Endothelial cell of umbilical vein (primary cell): Measurements from ENCODE around the gene C9orf78. TPM values are rescaled to one million over a fixed set of nuclear protein-coding genes. Genes with fewer than 3 reads are reported as not detected.

Experiments used
- BruUV-seq: library from RNA; stranded (reverse); fragments of 400-500 nt; replicated peaks from 2 replicates; lab custom pipeline; 2021; lab: Mats Ljungman, UMichigan
- CTCF ChIA-PET: fragments of 300-600, 350-600 bp; sonication (Branson Sonifier 250); formaldehyde crosslinking; loops from one replicate; lab custom pipeline; 2021; ENCODE audit warnings: antibody characterized with exemption, inconsistent platforms; lab: Charles Lee
- POLR2A ChIA-PET: fragments of 300-600, 350-600 bp; sonication (Branson Sonifier 250); formaldehyde crosslinking; loops from one replicate; lab custom pipeline; 2021; ENCODE audit warnings: antibody characterized with exemption, inconsistent platforms; lab: Charles Lee
- DNase-seq: peaks from one replicate; pipeline ENCODE4 v3.0.0-alpha.2; 2011; ENCODE audit warnings: low read depth, low spot score
- FAIRE-seq: peaks from 2 replicates; lab custom pipeline; 2011; peaks lifted over from hg19 to GRCh38; lab: Jason Lieb, UNC
- H2AFZ ChIP-seq: 2 replicates; pipeline ENCODE4 v1.6.0; 2012; ENCODE audit warnings: low read depth, low read length, control low read depth, inconsistent platforms
- H3K27ac ChIP-seq: 2 replicates; pipeline ENCODE4 v1.5.1; 2011; ENCODE audit warnings: low read depth, mild to moderate bottlenecking, control low read depth, low read length, moderate library complexity; ENCODE audit not compliant: insufficient read depth
- H3K27me3 ChIP-seq, 2 experiments: 2 replicates each; pipeline versions ENCODE4 v1.6.0 to v1.6.1; 2011; ENCODE audit warnings: low read length in 2 of 2, mixed read lengths in 1 of 2; ENCODE audit not compliant: control insufficient read depth in 2 of 2, insufficient read depth in 2 of 2
- H3K36me3 ChIP-seq, 2 experiments: 2 replicates in 1 of 2; 3 replicates in 1 of 2; pipeline ENCODE4 v1.5.1; 2011; ENCODE audit warnings: low read length in 2 of 2, mild to moderate bottlenecking in 1 of 2, moderate library complexity in 1 of 2; ENCODE audit not compliant: control insufficient read depth in 2 of 2, insufficient read depth in 2 of 2; ENCODE audit errors: extremely low read depth in 1 of 2
- H3K4me1 ChIP-seq: 3 replicates; pipeline ENCODE4 v1.5.1; 2011; ENCODE audit warnings: mild to moderate bottlenecking, low read length; ENCODE audit not compliant: control insufficient read depth, insufficient read depth; ENCODE audit errors: extremely low read depth
- H3K4me2 ChIP-seq: 2 replicates; pipeline ENCODE4 v1.6.1; 2011; ENCODE audit warnings: low read length, control low read depth, mixed read lengths; ENCODE audit not compliant: insufficient read depth
- H3K4me3 ChIP-seq, 3 experiments: fragments of 200-600 bp in 1 of 3; sonication (generic), shearing (Covaris generic) in 1 of 3; replicated peaks in 1 of 3; 2 replicates each; pipeline ENCODE4 v1.5.1; 2011 to 2016; ENCODE audit warnings: control low read depth in 3 of 3, low read length in 3 of 3, mild to moderate bottlenecking in 2 of 3, inconsistent platforms in 1 of 3, low read depth in 1 of 3, moderate library complexity in 1 of 3; ENCODE audit not compliant: insufficient read depth in 1 of 3
- H3K79me2 ChIP-seq: 2 replicates; pipeline ENCODE4 v1.6.0; 2012; ENCODE audit warnings: low read length, inconsistent platforms; ENCODE audit not compliant: control insufficient read depth, insufficient read depth
- H3K9ac ChIP-seq: replicated peaks from 2 replicates; pipeline ENCODE3; 2011; ENCODE audit warnings: low read length, control low read depth; ENCODE audit not compliant: insufficient read depth; ENCODE audit errors: extremely low read depth
- H3K9me1 ChIP-seq: replicated peaks from 3 replicates; pipeline ENCODE4 v1.6.0; 2011; ENCODE audit warnings: mild to moderate bottlenecking, low read length; ENCODE audit not compliant: control insufficient read depth, insufficient read depth; ENCODE audit errors: extremely low read depth
- H3K9me3 ChIP-seq: replicated peaks from 2 replicates; pipeline ENCODE4 v1.5.1; 2012; ENCODE audit warnings: low read length, inconsistent platforms; ENCODE audit not compliant: control insufficient read depth, insufficient read depth
- H4K20me1 ChIP-seq: replicated peaks from 2 replicates; pipeline ENCODE3; 2011; ENCODE audit warnings: mild to moderate bottlenecking, low read length; ENCODE audit not compliant: control insufficient read depth, insufficient read depth; ENCODE audit errors: extremely low read depth
- EZH2 ChIP-seq: IDR thresholded peaks from 2 replicates; pipeline ENCODE4 v1.6.1; 2012; ENCODE audit warnings: borderline replicate concordance, low read depth, mild to moderate bottlenecking, moderate library complexity, low read length, inconsistent platforms; ENCODE audit not compliant: severe bottlenecking
- FOS ChIP-seq: IDR thresholded peaks from 2 replicates; pipeline ENCODE4 v1.6.1; 2011; ENCODE audit warnings: mild to moderate bottlenecking, low read length, moderate library complexity, borderline replicate concordance; ENCODE audit not compliant: insufficient read depth
- GATA2 ChIP-seq: IDR thresholded peaks from 2 replicates; pipeline ENCODE4 v1.7.0; 2011; ENCODE audit warnings: low read depth, mild to moderate bottlenecking, moderate library complexity, mixed read lengths, low read length; ENCODE audit not compliant: insufficient read length, insufficient read depth
- JUN ChIP-seq: IDR thresholded peaks from 2 replicates; pipeline ENCODE4 v1.6.1; 2011; ENCODE audit warnings: borderline replicate concordance, low read depth; ENCODE audit not compliant: insufficient read length, insufficient read depth
- MYC ChIP-seq: IDR thresholded peaks from one replicate; pipeline ENCODE4 v1.6.1; 2011; ENCODE audit warnings: mild to moderate bottlenecking, low read depth, low read length
- POLR2A ChIP-seq: IDR thresholded peaks from 2 replicates; pipeline ENCODE4 v1.6.1; 2012; ENCODE audit warnings: low read depth, mild to moderate bottlenecking, control low read depth, low read length
- POLR2AphosphoS5 ChIP-seq: IDR thresholded peaks from 2 replicates; pipeline ENCODE4 v1.6.1; 2012; ENCODE audit warnings: low read depth, mild to moderate bottlenecking, control low read depth, low read length, moderate library complexity; ENCODE audit not compliant: insufficient read depth
- dilution Hi-C: fragments of 300-500 bp; cut with MboI; formaldehyde crosslinking; loops from one replicate; pipeline ENCODE4 v1.15.0; 2019; ENCODE audit warnings: low sequenced_read_pairs; ENCODE audit not compliant: extremely low pct_ligation_motif_present
- intact Hi-C: fragments of 100-400 bp; cut with micrococcal nuclease; formaldehyde crosslinking; loops from one replicate; pipeline ENCODE4 v1.10.0; 2022
- polyA plus RNA-seq, 4 experiments: library from polyadenylated mRNA; depleted of rRNA in 3 of 4; stranded (reverse) in 3 of 4; unstranded in 1 of 4; fragments of >200 nt; gene quantifications; 2 replicates each; pipeline versions ENCODE4 v1.2.1 to v1.2.3, GENCODE V29; 2011 to 2012; ENCODE audit warnings: missing spikeins in 1 of 4
- total RNA-seq: library from RNA; stranded (reverse); gene quantifications from 2 replicates; pipeline ENCODE4 v1.2.3, GENCODE V29; 2021
- TF ChIP-seq, protein P1 (sequence below), 2 donors: IDR thresholded peaks; 1 replicate in 1 of 2; 2 replicates in 1 of 2; pipeline ENCODE4 v1.5.1; 2011; ENCODE audit warnings: low read length in 2 of 2, mild to moderate bottlenecking in 2 of 2, moderate library complexity in 2 of 2, control low read depth in 1 of 2, inconsistent platforms in 1 of 2, low read depth in 1 of 2; ENCODE audit not compliant: insufficient read depth in 1 of 2; ENCODE audit errors: extremely low read depth in 1 of 2
- TF ChIP-seq, protein P2 (sequence below): IDR thresholded peaks from 2 replicates; pipeline ENCODE4 v1.6.1; 2011; ENCODE audit not compliant: insufficient read depth, insufficient read length

Gene C9orf78
- total and polyA plus RNA-seq, 2 donors (not counting 3 experiments of a cell fraction or from before 2014, with no cell fraction given), result 17.9 to 34.6 TPM

DNA sequence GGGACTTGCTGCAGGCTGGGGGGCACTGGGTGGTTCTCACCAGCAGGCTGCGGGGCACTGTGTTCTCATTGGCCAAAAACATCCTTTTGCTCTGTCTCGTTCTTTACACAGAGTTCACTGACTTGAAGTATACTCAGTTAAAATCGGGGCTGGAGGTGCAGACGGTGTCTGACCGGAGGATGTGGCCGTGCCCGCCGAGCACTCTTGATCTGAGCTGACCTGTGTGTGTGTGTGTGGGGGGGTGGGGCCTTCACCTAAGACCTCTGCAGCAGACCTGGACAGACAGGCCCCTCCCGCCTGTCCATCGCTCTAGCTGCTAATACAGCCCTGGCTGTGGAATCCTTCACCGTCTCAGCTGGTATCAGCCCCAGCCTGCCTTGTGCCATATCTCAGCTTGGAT is 25.0 kb downstream of the C9orf78 start:
- POLR2A ChIA-PET, result no interaction called here
- no peaks in the 10 kb centered on the region for H3K9me3 ChIP-seq
- H3K27me3 ChIP-seq, result no peaks in the 10 kb centered on the region
- H3K9ac ChIP-seq, result no peak overlapping the region
- H3K27ac ChIP-seq, result no peak overlapping the region
- H3K4me3 ChIP-seq, result no peak overlapping the region
- H3K79me2 ChIP-seq, result peaks cover 2% of the 10 kb centered on the region
- no peaks in the 10 kb centered on the region for H3K9me1 ChIP-seq
- CTCF ChIA-PET, result interaction anchor here (1.4 kb wide), 1 partner anchor 29 kb away, joined by 3 read pairs; no protein-coding TSS in a partner anchor
- no peak for FAIRE-seq
- H4K20me1 ChIP-seq, result no peaks in the 10 kb centered on the region
- no TSS peak for BruUV-seq
- no peak overlapping the region for H3K4me2 ChIP-seq
- intact Hi-C loops (no loop called here), dilution Hi-C loops (no loop called here)
- TF ChIP-seq JUN (no peak), GATA2 (no peak), POLR2AphosphoS5 (no peak), MYC (no peak), FOS (no peak), POLR2A (no peak), EZH2 (no peak)
- TF ChIP-seq, protein P1, sequence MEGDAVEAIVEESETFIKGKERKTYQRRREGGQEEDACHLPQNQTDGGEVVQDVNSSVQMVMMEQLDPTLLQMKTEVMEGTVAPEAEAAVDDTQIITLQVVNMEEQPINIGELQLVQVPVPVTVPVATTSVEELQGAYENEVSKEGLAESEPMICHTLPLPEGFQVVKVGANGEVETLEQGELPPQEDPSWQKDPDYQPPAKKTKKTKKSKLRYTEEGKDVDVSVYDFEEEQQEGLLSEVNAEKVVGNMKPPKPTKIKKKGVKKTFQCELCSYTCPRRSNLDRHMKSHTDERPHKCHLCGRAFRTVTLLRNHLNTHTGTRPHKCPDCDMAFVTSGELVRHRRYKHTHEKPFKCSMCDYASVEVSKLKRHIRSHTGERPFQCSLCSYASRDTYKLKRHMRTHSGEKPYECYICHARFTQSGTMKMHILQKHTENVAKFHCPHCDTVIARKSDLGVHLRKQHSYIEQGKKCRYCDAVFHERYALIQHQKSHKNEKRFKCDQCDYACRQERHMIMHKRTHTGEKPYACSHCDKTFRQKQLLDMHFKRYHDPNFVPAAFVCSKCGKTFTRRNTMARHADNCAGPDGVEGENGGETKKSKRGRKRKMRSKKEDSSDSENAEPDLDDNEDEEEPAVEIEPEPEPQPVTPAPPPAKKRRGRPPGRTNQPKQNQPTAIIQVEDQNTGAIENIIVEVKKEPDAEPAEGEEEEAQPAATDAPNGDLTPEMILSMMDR (IDR thresholded peaks at IDR 0.05; ENCODE audit: extremely low read depth in 1 of 2, insufficient read depth in 1 of 2, low read depth in 1 of 2, low read length in 2 of 2), result no peak
- TF ChIP-seq, protein P2, sequence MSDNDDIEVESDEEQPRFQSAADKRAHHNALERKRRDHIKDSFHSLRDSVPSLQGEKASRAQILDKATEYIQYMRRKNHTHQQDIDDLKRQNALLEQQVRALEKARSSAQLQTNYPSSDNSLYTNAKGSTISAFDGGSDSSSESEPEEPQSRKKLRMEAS, result no peak
- no peak overlapping the region for H2AFZ ChIP-seq
- peaks cover 2 to 8% of the 10 kb centered on the region in 2 experiments for H3K36me3 ChIP-seq
- H3K4me1 ChIP-seq, result peaks cover 3% of the 10 kb centered on the region
- DNase-seq, result no peak
